Breast epithelium (tissue), 3 donors: ENCODE results near the gene GSPT1.

Source experiments
- POLR2A ChIP-seq: fragments of 450-650 bp; IDR thresholded peaks from one replicate; pipeline ENCODE4 v1.6.1; 2016; ENCODE audit warnings: antibody characterized with exemption, mild to moderate bottlenecking, moderate library complexity
- TF ChIP-seq, protein P1 (sequence below), 3 donors: fragments of 450-650 bp; IDR thresholded peaks; one replicate each; pipeline ENCODE4 v1.5.1; 2016 to 2017; ENCODE audit warnings: antibody characterized with exemption in 3 of 3, mild to moderate bottlenecking in 3 of 3, moderate library complexity in 3 of 3

GRCh38 chr16:11843861-11844260, 71.9 kb downstream of the GSPT1 start:
- TF ChIP-seq, protein P1, sequence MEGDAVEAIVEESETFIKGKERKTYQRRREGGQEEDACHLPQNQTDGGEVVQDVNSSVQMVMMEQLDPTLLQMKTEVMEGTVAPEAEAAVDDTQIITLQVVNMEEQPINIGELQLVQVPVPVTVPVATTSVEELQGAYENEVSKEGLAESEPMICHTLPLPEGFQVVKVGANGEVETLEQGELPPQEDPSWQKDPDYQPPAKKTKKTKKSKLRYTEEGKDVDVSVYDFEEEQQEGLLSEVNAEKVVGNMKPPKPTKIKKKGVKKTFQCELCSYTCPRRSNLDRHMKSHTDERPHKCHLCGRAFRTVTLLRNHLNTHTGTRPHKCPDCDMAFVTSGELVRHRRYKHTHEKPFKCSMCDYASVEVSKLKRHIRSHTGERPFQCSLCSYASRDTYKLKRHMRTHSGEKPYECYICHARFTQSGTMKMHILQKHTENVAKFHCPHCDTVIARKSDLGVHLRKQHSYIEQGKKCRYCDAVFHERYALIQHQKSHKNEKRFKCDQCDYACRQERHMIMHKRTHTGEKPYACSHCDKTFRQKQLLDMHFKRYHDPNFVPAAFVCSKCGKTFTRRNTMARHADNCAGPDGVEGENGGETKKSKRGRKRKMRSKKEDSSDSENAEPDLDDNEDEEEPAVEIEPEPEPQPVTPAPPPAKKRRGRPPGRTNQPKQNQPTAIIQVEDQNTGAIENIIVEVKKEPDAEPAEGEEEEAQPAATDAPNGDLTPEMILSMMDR (IDR thresholded peaks at IDR 0.05), result no peak
- TF ChIP-seq POLR2A, result no peak
